Right ventricle myocardium inferior (tissue), 1 donor: ENCODE measurements around the gene LHX3. TPM values are rescaled to one million over a fixed set of nuclear protein-coding genes. Genes with fewer than 3 reads are reported as not detected.

Experiments used
- ATAC-seq: fragments of 200-7000 bp; cut with Tn5 transposase; one replicate; pipeline ENCODE4 v1.9.1; 2020; ENCODE audit warnings: mild to moderate bottlenecking, moderate library complexity
- DNase-seq: peaks from one replicate; pipeline ENCODE4 v3.0.0; 2021; ENCODE audit errors: missing footprints
- intact Hi-C: fragments of 100-400 bp; cut with DNase I; formaldehyde crosslinking; loops from one replicate; pipeline ENCODE4 v1.11.0; 2022
- total RNA-seq: library from RNA; stranded (reverse); fragmentation: NEBNext Ultra II Directional; extraction: Animal tissue kit (Norgen Biotek cat#: 25700); gene quantifications from one replicate; pipeline ENCODE4 v1.2.1, GENCODE V29; 2021
- donor health status: DM: no; HTN: yes; CAD: no; lungs with severe emphysema.

The LHX3 gene
- total RNA-seq, 1 donor from 2014 or later, result not detected

DNA sequence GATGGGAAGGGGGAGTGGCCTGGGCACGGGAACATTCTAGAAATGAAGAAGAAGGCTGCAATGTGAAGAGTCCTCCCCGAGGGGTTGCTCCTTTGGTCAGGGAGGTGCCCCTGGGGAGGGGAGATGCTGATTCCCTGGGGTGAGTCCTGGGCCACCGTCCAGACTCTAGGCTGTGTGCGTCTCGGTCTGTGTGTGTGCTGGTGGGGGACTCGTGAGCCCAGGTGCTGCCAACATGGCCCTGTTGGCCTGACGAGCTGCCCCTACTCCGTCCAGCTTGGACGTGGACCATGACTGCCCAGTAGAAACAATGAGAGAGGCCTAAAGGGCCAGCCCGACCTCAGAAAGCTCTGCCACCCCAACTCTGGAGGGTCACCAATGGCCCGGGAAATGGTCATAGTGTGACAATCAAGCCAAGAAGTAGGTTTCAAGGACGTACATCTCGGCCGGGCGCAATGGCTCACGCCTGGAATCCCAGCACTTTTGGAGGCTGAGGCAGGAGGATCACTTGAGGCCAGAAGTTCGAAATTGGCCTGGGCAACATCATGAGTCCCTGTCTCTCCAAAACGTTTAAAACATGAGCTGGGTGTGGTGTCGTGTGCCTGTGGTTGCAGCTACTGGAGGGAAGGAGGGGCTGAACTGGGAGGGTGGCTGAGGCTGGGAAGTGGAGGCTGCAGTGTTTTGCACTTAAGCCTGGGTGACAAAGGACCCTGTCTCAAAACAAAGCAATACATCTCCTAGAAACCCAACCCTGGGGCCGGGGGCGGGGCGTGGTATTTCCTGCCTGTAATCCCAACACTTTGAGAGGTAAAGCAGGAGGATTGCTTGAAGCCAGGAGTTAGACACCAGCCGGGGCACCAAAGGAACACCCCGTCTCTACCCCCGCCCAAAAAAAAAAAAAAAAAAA lies 17.0 kb downstream of the LHX3 start:
- ATAC-seq, result no peak
- intact Hi-C loops, result no loop called here
- peak; percentile 56 for DNase-seq

DNA sequence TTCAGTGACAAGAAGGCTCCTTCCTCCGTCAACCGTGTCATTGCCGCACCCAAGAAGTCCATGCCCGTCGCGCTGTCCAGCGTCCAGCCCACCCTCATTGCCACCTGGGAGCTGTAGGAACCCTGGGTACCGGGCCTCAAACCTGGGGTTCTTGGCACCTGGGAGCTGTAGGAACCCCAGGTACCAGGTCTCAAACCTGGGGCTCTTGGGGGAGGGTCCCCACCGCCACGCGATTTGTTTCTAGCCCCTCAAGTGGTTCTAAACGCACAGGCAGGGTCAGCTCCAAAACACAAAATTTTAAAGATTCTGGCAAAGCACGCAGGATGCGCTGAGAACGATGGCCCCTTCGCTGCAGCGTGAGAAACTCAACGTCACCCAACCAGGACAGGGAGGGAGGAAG lies 17.7 kb downstream of the LHX3 start:
- no peak for ATAC-seq
- peak; percentile 46 for DNase-seq
- intact Hi-C loops, result no loop called here

DNA sequence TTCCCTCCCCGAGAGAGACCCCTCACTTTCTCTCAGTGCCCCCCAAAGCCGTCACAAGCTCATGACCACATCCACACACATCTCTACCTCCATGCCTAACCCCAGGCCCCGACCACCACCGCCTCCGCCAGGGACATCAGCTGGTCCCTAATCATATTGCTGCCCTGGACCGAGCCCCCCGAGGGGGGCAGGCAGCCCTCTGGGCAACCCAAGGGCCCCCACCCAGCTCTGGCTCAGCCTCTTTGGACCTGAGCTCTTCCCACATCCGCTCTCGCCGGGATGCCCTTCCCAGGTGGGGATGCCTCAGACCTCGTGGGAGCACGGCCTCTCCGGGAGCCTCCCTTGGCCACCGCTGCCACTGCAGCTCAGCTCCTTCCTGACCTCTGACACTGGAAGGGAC lies 18.5 kb downstream of the LHX3 start:
- intact Hi-C loops, result no loop called here
- no peak for ATAC-seq

GRCh38 chr9:136185596-136186366 lies 19.1 kb downstream of the LHX3 start:
- ATAC-seq (no peak), DNase-seq (peak; percentile 48)
- intact Hi-C loops, result no loop called here

More for the DNA sequence above, 18.5 kb downstream of the LHX3 start:
- DNase-seq, result peak; percentile 31

GRCh38 chr9:136185066-136185465 lies 19.9 kb downstream of the LHX3 start:
- intact Hi-C loops, result no loop called here

GRCh38 chr9:136182850-136183422 lies 22.0 kb downstream of the LHX3 start:
- DNase-seq (peak; percentile 28), ATAC-seq (no peak)
- intact Hi-C loops, result no loop called here

More at GRCh38 chr9:136185066-136185465, 19.9 kb downstream of the LHX3 start:
- DNase-seq (peak; percentile 37), ATAC-seq (no peak)

GRCh38 chr9:136182420-136182787 lies 22.5 kb downstream of the LHX3 start:
- DNase-seq (peak; percentile 14), ATAC-seq (no peak)
- intact Hi-C loops, result no loop called here

DNA sequence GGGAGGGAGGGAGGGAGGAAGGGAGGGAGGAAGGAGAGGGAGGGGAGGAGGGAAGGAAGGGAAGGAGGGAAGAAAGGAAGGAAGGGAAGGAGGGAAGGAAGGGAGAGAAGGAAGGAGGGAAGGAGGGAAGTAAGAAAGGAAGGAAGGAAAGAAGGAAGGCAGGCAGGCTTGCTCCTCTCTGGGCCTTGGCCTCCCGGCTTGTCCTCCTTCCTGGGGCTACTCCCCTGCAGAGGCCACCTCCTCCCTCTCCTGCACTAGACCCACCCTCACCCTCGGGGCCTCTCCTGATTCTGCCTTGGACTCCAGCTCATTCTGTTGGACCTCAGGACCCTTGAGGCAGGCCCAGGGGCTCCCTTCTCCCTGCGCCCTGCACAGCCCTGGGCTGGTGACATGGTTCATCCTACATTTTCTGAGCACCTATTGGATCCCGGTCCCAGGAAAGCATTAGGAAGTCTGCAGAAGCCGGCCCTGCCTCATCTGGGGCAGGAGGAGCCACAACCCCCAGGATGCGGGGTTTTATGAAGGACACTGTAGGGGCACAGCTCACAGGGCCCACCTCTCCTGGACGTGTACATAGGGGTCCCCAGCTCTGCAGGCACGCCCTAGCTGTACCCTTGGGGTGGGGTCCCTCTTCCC lies 23.0 kb downstream of the LHX3 start:
- no peak for ATAC-seq
- intact Hi-C loops, result no loop called here
- peak; percentile 18 for DNase-seq

GRCh38 chr9:136180586-136180985 lies 24.3 kb downstream of the LHX3 start:
- ATAC-seq, result no peak
- DNase-seq, result peak; percentile 17
- intact Hi-C loops, result no loop called here

DNA sequence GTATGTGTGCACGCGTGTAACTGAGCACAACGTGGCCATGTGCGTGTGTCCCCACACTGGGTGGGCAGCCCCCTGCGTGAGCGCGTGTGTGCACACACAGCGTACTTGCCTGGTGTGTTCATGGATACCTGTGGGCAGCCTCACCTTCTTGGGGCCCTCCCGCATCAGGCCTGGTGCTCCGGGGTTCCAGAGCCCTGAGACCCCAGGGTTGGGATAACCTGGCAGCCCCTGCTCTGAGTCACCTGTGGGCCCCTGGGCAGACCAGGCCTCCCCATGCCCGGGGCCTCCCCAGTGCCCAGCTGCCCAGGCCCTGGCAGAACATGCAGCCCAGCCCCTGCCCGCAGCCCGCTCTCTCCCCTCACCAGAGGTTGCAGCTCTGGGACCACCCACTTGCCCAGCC lies 25.2 kb downstream of the LHX3 start:
- intact Hi-C loops, result no loop called here
- no peak for ATAC-seq
- peak; percentile 21 for DNase-seq

DNA sequence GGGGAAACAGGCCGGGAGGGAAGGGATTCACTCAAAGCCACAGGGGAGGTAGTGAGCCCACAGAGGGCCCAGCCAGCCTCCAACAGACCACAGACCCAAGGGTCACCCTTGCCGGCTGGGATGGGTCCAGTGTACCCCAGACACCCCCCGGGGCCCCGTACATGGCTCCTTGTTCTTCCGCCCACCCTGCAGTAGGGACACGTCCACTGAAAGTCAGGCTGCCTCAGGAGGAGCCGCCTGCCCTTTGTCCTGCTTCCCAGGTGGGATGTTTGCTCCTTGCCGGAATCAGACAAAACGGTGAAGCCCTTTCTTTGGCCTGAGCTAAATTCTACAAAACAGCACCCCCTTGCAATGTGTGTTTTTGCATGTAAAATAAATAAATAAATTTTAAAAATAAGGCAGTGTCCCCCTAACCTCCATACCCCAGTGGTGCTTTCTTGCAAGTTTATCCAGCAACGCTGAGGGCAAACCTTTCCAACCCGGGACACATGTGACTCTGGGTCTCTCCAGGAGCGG lies 25.8 kb downstream of the LHX3 start:
- intact Hi-C loops, result no loop called here

DNA sequence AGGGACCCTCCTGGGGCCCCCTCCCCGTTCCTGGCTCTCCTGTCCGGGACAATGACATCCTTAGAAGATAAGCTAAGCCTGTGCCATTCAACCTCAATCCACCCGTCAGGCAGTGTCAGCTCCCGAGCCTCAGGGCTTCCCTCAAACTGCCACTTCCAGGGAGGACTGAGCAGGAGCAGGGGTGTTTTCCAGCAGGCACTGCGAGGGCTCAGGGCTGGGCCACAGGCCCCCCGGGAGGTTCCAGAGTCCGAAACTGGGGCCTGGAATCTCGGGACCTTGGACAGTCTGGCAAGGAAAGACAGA lies 26.2 kb downstream of the LHX3 start:
- DNase-seq (peak; percentile 37), ATAC-seq (no peak)
- intact Hi-C loops, result no loop called here

More for the DNA sequence above, 25.8 kb downstream of the LHX3 start:
- no peak for ATAC-seq
- peak; percentile 3 for DNase-seq

GRCh38 chr9:136178061-136178772 lies 26.7 kb downstream of the LHX3 start:
- DNase-seq (peak; percentile 21), ATAC-seq (no peak)
- intact Hi-C loops, result no loop called here

DNA sequence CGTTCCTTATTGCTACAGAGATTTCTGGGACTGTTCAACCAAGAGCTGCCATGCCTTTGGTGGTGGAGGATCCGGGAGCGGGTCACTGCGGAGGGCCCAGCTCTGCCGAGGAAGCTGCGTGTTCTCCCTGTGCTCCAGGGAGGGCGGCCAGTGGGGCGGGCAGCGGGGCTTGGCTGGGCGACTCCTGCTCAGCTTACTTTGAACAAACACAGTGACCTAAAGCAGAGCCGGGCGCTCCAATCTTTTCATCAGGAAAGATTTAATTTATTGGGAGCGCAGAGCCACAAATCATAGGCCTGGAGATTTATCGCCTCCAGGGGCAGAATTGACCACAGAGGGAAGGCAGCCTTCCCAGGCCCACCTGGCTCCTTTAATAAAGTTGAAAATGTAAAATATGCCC lies 27.7 kb downstream of the LHX3 start:
- DNase-seq (peak; percentile 34), ATAC-seq (no peak)
- intact Hi-C loops, result no loop called here

- intact Hi-C loops, result no loop called here
- DNase-seq (peak; percentile 17), ATAC-seq (no peak)
These were observed 29.2 kb downstream of the LHX3 start for GRCh38 chr9:136175616-136176197.

DNA sequence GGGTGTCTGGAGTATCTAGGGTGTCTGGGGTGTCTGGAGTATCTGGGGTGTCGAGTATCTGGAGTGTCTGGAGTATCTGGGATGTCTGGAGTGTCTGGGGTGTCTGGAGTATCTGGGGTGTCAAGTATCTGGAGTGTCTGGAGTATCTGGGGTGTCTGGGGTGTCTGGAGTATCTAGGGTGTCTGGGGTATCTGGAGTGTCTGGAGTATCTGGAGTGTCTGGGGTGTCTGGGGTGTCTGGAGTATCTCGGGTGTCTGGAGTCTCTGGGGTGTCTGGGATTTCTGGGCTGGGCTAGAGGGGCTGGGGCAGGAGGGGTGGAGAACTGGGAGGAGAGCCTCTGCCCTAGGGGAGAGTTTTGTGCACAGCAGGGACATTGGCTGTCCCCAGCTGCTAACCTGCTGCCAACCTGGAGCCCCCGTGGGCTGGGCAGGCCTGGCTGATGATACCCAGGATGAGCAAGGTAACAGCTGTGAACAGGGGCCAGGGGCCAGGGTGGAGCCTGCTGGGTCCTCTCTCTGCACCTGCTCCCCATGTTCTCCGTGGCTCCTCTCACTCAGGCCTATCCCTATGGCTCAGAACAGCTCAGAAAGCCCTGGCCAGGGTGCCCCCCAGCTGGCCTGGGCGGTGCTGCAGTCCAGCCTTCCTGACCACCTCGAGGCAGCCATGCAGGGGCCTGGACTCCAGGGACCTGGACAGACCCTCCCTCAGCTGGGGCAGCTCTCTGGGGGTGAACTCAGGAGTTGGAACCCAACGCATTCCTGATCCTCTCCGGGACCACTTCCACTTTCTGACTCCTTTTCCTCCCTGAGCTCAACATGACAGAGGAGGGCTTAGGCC lies 29.9 kb downstream of the LHX3 start:
- no peak for ATAC-seq
- intact Hi-C loops, result no loop called here
- DNase-seq, result peak; percentile 17

GRCh38 chr9:136173648-136174290 lies 31.2 kb downstream of the LHX3 start:
- intact Hi-C loops, result no loop called here
- DNase-seq (peak; percentile 37), ATAC-seq (no peak)
